Parathyroid adenoma (tissue), 2 donors: Measurements from ENCODE around the gene PON2.
"Not testable (repeated sequence)": the region's sequence is repeated elsewhere in the genome, so short reads cannot be mapped to it uniquely, and the experiment has no call there.

Experiments
- H2AFZ ChIP-seq: fragments of 300-600 bp; sonication (generic); one replicate; pipeline ENCODE4 v1.7.0; 2017; ENCODE audit warnings: antibody characterized with exemption, mild to moderate bottlenecking
- H3K27ac ChIP-seq: fragments of 300-600 bp; sonication (generic); one replicate; pipeline ENCODE4 v1.7.0; 2017
- H3K27me3 ChIP-seq: fragments of 300-600 bp; sonication (generic); one replicate; pipeline ENCODE4 v1.7.0; 2017; ENCODE audit warnings: low read length; ENCODE audit not compliant: control insufficient read depth, insufficient read depth
- H3K36me3 ChIP-seq: fragments of 300-600 bp; sonication (generic); one replicate; pipeline ENCODE4 v1.7.0; 2017; ENCODE audit warnings: low read length; ENCODE audit not compliant: control insufficient read depth, insufficient read depth
- H3K4me1 ChIP-seq: fragments of 300-600 bp; sonication (generic); one replicate; pipeline ENCODE4 v1.7.0; 2017; ENCODE audit warnings: control low read depth
- H3K4me2 ChIP-seq: fragments of 300-600 bp; sonication (generic); one replicate; pipeline ENCODE4 v1.7.0; 2017; ENCODE audit warnings: low read length
- H3K4me3 ChIP-seq: fragments of 300-600 bp; sonication (generic); one replicate; pipeline ENCODE4 v1.7.0; 2017; ENCODE audit warnings: low read depth, low read length
- H3K79me2 ChIP-seq: fragments of 300-600 bp; sonication (generic); one replicate; pipeline ENCODE4 v1.7.0; 2017; ENCODE audit warnings: control low read depth
- H3K9ac ChIP-seq: fragments of 300-600 bp; sonication (generic); one replicate; pipeline ENCODE4 v1.7.0; 2017; ENCODE audit warnings: mild to moderate bottlenecking
- H3K9me3 ChIP-seq: fragments of 300-600 bp; sonication (generic); one replicate; pipeline ENCODE4 v1.7.0; 2017; ENCODE audit warnings: low read length; ENCODE audit not compliant: control insufficient read depth
- TF ChIP-seq, protein P1 (sequence below): fragments of 300-600 bp; sonication (generic); IDR thresholded peaks from one replicate; pipeline ENCODE4 v1.7.0; 2017; ENCODE audit warnings: antibody characterized with exemption, mild to moderate bottlenecking
- donor health status: primary hyperparathyroidism.

Gene PON2

DNA sequence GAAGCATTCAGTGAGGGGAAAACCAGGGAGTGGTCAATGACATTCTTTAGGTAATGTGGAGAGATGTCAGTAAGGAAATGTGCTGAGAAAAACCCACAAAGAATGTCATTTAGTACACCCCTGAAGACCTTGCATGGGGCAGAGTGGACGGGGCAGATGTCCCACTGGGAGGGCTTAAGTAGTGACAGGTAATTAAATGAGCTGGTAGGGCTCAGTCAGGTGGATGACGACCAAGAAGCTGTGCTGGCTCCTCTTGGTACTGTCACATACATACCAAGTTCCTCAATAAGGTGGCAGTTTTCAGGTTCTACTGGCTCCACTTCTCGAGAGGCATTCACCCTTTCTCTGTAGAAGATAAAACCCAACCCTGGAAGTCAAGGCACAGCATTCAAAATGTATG is 40.5 kb downstream of the PON2 start:
- Histone ChIP-seq H3K79me2 (no peaks in the 10 kb centered on the region), H3K27ac (no peak overlapping the region), H3K27me3 (no peaks in the 10 kb centered on the region), H3K9me3 (no peaks in the 10 kb centered on the region), H3K36me3 (no peaks in the 10 kb centered on the region), H3K4me1 (peaks cover 7% of the 10 kb centered on the region), H2AFZ (no peak overlapping the region), H3K9ac (no peak overlapping the region), H3K4me3 (no peak overlapping the region), H3K4me2 (no peak overlapping the region)
- TF ChIP-seq, protein P1, sequence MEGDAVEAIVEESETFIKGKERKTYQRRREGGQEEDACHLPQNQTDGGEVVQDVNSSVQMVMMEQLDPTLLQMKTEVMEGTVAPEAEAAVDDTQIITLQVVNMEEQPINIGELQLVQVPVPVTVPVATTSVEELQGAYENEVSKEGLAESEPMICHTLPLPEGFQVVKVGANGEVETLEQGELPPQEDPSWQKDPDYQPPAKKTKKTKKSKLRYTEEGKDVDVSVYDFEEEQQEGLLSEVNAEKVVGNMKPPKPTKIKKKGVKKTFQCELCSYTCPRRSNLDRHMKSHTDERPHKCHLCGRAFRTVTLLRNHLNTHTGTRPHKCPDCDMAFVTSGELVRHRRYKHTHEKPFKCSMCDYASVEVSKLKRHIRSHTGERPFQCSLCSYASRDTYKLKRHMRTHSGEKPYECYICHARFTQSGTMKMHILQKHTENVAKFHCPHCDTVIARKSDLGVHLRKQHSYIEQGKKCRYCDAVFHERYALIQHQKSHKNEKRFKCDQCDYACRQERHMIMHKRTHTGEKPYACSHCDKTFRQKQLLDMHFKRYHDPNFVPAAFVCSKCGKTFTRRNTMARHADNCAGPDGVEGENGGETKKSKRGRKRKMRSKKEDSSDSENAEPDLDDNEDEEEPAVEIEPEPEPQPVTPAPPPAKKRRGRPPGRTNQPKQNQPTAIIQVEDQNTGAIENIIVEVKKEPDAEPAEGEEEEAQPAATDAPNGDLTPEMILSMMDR: no peak

DNA sequence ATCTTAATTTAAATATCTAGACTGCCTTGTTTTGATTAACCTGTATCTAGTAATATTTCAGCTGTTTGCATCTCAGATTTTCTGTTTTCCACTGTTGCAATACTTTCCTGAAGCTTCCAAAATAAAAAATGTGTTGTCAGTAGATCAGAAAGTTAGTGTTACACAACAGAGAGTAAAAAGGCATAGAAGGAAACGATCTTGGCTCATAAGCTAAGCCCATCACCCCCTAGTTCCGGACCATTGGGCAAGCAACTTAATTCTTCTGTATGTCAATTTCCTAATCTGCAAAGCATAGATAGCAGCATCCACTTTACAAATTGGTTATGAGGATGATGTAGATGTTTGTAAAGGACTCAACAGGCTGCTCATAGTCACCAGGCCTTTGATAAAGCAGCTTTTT is 43.1 kb downstream of the PON2 start:
- Histone ChIP-seq H3K4me3 (no peak overlapping the region), H3K79me2 (no peaks in the 10 kb centered on the region), H3K27ac (no peak overlapping the region), H3K27me3 (no peaks in the 10 kb centered on the region), H3K9me3 (no peaks in the 10 kb centered on the region), H3K36me3 (no peaks in the 10 kb centered on the region), H3K4me2 (no peak overlapping the region), H3K9ac (no peak overlapping the region), H3K4me1 (peaks cover 3% of the 10 kb centered on the region), H2AFZ (peak overlapping the region; percentile 15)
- TF ChIP-seq, protein P1: no peak

DNA sequence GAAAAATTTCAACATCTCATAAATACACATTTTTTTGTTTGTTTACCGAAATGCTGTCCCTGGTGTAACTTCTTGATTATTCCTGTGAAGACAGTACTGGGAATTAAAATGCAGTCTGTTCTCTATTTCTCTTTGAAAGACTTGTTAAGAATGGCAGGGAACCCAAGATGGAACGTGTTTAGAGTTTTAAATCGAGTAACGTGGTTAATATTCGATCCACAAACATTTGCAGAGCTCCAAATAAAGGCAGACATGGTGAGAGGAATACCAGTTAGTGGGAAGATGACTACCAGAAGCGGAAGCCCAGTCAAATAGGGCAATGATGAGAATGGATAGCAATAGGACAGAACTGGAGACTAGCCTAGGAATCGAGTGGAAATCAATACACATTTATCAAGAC is 45.3 kb downstream of the PON2 start:
- Histone ChIP-seq H3K27me3 (no peaks in the 10 kb centered on the region), H3K9ac (no peak overlapping the region), H3K79me2 (no peaks in the 10 kb centered on the region), H3K27ac (no peak overlapping the region), H3K36me3 (no peaks in the 10 kb centered on the region), H3K4me2 (no peak overlapping the region), H2AFZ (no peak overlapping the region), H3K9me3 (no peaks in the 10 kb centered on the region), H3K4me1 (peaks cover 3% of the 10 kb centered on the region), H3K4me3 (no peak overlapping the region)
- TF ChIP-seq, protein P1: no peak

DNA sequence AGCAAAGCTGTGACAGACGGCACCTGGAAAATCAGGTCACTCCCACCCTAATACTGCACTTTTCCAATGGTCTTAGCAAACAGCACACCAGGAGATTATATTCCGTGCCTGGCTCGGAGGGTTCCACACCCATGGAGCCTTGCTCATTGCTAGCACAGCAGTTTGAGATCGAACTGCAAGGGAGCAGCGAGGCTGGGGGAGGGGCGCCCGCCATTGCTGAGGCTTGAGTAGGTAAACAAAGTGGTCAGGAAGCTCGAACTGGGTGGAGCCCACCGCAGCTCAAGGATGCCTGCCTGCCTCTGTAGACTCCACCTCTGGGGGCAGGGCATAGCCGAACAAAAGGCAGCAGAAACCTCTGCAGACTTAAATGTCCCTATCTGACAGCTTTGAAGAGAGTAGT is 55.4 kb downstream of the PON2 start:
- H3K79me2 ChIP-seq, H2AFZ ChIP-seq, H3K4me2 ChIP-seq, H3K4me3 ChIP-seq, H3K27ac ChIP-seq, H3K9ac ChIP-seq, H3K36me3 ChIP-seq, H3K27me3 ChIP-seq, H3K9me3 ChIP-seq, H3K4me1 ChIP-seq: not testable (repeated sequence)

DNA sequence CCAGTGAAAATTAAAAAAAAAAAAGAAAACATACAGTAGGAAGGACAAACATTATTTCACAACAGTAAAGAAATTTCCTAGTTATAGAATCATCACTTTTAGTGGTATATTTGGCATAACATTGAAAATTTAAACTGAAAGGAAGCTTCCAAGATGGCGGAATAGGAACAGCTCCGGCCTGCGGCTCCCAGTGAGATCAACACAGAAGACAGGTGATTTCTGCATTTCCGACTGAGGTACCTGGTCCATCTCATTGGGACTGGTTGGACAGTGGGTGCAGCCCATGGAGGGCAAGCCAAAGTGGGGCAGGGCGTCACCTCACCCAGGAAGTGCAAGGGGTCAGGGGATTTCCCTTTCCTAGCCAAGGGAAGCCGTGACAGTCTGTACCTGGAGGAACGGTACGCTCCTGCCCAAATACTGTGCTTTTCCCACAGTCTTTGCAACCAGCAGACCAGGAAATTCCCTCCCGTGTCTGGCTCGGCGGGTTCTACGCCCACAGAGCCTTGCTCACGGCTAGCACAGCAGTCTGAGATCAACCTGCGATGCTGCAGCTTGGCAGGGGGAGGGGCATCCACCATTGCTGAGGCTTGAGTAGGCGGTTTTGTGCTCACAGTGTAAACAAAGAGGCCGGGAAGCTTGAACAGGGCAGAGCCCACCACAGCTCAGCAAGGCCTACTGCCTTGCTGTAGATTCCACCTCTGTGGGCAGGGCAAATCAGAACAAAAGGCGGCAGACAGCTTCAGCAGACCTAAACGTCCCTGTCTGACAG is 58.0 kb downstream of the PON2 start:
- H3K9ac ChIP-seq: no peak overlapping the region
- TF ChIP-seq, protein P1: no peak
- no peaks in the 10 kb centered on the region for H3K79me2 ChIP-seq
- H2AFZ ChIP-seq: no peak overlapping the region
- no peaks in the 10 kb centered on the region for H3K36me3 ChIP-seq
- H3K4me2 ChIP-seq: no peak overlapping the region
- H3K4me3 ChIP-seq: no peak overlapping the region
- H3K27ac ChIP-seq: no peak overlapping the region
- H3K27me3 ChIP-seq: no peaks in the 10 kb centered on the region
- H3K4me1 ChIP-seq: no peaks in the 10 kb centered on the region
- no peaks in the 10 kb centered on the region for H3K9me3 ChIP-seq
